Natural killer cell (primary cell): ENCODE measurements around the gene P4HTM. TPM values are rescaled to one million over a fixed set of nuclear protein-coding genes. Genes with fewer than 3 reads are reported as not detected.

ENCODE experiments used
- ATAC-seq, 3 donors: fragments of 150-1000 bp in 2 of 3; fragments of 200-7000 bp in 1 of 3; cut with Tn5 transposase; 1 replicate in 1 of 3; 2 replicates in 2 of 3; pipeline ENCODE4 v1.10.0; 2021; ENCODE audit warnings: mild to moderate bottlenecking in 2 of 3, moderate library complexity in 2 of 3
- DNase-seq, 2 donors: peaks; one replicate each; pipeline versions ENCODE4 v3.0.0 to v3.0.0-alpha.2; 2013 to 2021; ENCODE audit warnings: mixed read lengths in 1 of 2
- H3K27ac ChIP-seq: one replicate; pipeline ENCODE4 v1.5.1; 2013; ENCODE audit warnings: mild to moderate bottlenecking, low read length
- H3K27me3 ChIP-seq: one replicate; pipeline ENCODE4 v1.6.1; 2013; ENCODE audit warnings: low read length; ENCODE audit not compliant: control insufficient read depth, insufficient read depth
- H3K36me3 ChIP-seq: one replicate; pipeline ENCODE4 v1.6.1; 2013; ENCODE audit warnings: low read length; ENCODE audit not compliant: control insufficient read depth, insufficient read depth
- H3K4me1 ChIP-seq: one replicate; pipeline ENCODE4 v1.6.1; 2013; ENCODE audit warnings: low read length; ENCODE audit not compliant: control insufficient read depth, insufficient read depth
- H3K4me3 ChIP-seq: one replicate; pipeline ENCODE4 v1.5.1; 2013; ENCODE audit warnings: low read length
- H3K9me3 ChIP-seq: one replicate; pipeline ENCODE4 v1.6.1; 2013; ENCODE audit warnings: low read length; ENCODE audit not compliant: control insufficient read depth, insufficient read depth
- H3K27ac Mint-ChIP-seq, 2 donors: one replicate each; pipeline ENCODE4 v1.8.0; 2022; ENCODE audit warnings: mild to moderate bottlenecking in 2 of 2, mixed read lengths in 2 of 2, moderate library complexity in 1 of 2
- H3K27me3 Mint-ChIP-seq, 2 donors: one replicate each; pipeline ENCODE4 v1.8.0; 2022; ENCODE audit warnings: low read depth in 2 of 2, mixed read lengths in 2 of 2
- H3K36me3 Mint-ChIP-seq: one replicate; pipeline ENCODE4 v1.8.0; 2022; ENCODE audit warnings: mixed read lengths
- H3K4me1 Mint-ChIP-seq, 2 donors: one replicate each; pipeline ENCODE4 v1.8.0; 2022; ENCODE audit warnings: mixed read lengths in 2 of 2
- H3K4me3 Mint-ChIP-seq: one replicate; pipeline ENCODE4 v1.8.0; 2022; ENCODE audit warnings: mild to moderate bottlenecking, moderate library complexity, mixed read lengths
- H3K9me3 Mint-ChIP-seq, 2 donors: one replicate each; pipeline ENCODE4 v1.8.0; 2022; ENCODE audit warnings: mixed read lengths in 2 of 2
- CTCF ChIP-seq: fragments of 200-600 bp; IDR thresholded peaks from one replicate; pipeline ENCODE4 v1.8.0; 2022; ENCODE audit warnings: antibody characterized with exemption
- WGBS: methylation state at CpG from one replicate; pipeline ENCODE4 v1.1.7; 2013; ENCODE audit warnings: missing lambda C conversion rate; ENCODE audit not compliant: insufficient coverage; 5-methylcytosine and 5-hydroxymethylcytosine counted together
- intact Hi-C: fragments of 100-400 bp; cut with micrococcal nuclease; formaldehyde crosslinking; loops from one replicate; pipeline ENCODE4 v1.14.2; 2022
- total RNA-seq, 4 donors: library from RNA; stranded (reverse); fragments of 120-200 nt in 1 of 4; gene quantifications; one replicate each; pipeline versions ENCODE4 v1.2.3 to v1.2.4, GENCODE V29; 2013 to 2022

Gene P4HTM
- total RNA-seq, 3 donors from 2014 or later (not counting 1 experiment from before 2014, with no cell fraction given) = 28.8 to 31.3 (median 30.6) TPM

DNA sequence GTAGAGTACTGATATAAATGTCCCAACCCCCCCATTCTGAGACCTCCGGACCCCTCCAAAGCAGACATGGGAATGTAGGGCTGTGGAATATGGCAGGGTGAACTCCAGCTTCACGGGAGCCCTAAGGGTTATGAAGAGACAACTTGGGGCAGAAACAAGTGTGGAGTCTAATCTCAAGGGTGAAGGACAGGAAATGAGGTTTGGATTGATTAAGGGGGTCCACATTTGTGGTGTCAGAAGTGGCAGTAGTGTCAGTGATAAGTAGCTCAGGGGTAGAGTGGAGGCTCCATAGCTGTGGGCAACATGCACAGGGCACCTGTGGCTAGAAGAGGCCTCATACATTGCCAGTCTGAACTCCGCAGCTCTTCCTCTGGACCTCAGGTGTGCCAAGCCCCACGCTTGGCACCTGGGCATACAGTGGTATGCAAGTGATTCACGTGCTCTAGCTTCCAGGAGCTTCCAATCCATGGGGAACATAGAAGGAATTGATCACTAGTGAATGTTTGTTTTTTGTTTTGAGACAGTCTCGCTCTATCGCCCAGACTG is 4.1 kb upstream of the P4HTM start:
- Histone ChIP-seq H3K27ac (no peak overlapping the region), H3K36me3 (peaks cover 30% of the 10 kb centered on the region), H3K9me3 (no peaks in the 10 kb centered on the region), H3K27me3 (no peaks in the 10 kb centered on the region), H3K4me1 (peaks cover 17% of the 10 kb centered on the region), H3K4me3 (no peak overlapping the region)
- no peaks in the 10 kb centered on the region for H3K27me3 Mint-ChIP-seq
- H3K9me3 Mint-ChIP-seq = no peaks in the 10 kb centered on the region
- peak overlapping the region; percentile 22 for H3K4me3 Mint-ChIP-seq
- intact Hi-C loops = loop anchor here (5.0 kb wide), 2 partner anchors 36 to 461 kb away; partner anchors contain the start of gene NDUFAF3
- no peak for TF ChIP-seq CTCF
- DNase-seq (no peak), ATAC-seq (no peak)
- peaks cover 16 to 26% of the 10 kb centered on the region in 2 donors for H3K4me1 Mint-ChIP-seq
- 99% methylated on average over 7 of the region's 7 CpGs for WGBS
- peak overlapping the region; percentile 20 to 26 for H3K27ac Mint-ChIP-seq
- no peaks in the 10 kb centered on the region for H3K36me3 Mint-ChIP-seq

DNA sequence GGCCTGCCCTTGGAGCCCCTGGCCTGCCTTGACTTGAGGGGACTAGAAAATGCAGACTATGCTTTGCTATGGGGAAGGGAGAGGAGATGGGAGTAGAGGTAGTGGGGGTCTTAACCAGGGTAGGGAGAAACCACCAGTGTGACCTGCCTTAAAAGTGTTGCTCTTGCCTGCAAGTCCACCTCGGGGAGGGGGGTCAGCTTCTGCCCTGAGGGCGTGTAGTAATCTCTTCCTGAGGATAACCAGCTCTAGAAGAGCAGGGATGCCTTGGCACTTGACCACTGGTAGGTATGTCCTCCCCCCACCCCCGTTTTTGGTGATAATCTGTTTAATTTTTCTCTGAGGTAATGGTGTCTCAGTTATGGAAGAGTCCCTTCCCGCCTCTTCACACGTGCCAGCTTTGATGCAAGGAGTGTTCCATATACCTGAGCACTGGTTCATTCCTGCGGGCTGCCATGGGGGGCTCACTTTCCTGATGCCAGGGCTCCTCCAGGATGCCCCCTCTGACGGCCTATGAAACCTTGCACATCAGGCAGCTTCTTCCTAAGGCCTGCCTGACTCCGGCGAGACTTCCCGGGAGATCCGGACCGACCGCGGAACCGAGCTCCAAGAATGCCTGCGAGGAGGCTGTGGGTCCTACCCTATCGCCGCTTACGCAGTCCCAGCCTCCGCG is 780 bp upstream of the P4HTM start:
- ATAC-seq (no peak), DNase-seq (no peak)
- WGBS = 4% methylated on average over 20 of the region's 21 CpGs
- Histone ChIP-seq H3K4me3 (peak overlapping the region; percentile 61), H3K4me1 (peaks cover 26% of the 10 kb centered on the region), H3K36me3 (peaks cover 6% of the 10 kb centered on the region), H3K9me3 (no peaks in the 10 kb centered on the region), H3K27ac (peak overlapping the region; percentile 62), H3K27me3 (no peaks in the 10 kb centered on the region)
- no peaks in the 10 kb centered on the region for H3K27me3 Mint-ChIP-seq
- no peaks in the 10 kb centered on the region for H3K9me3 Mint-ChIP-seq
- H3K4me1 Mint-ChIP-seq = peaks cover 28 to 44% of the 10 kb centered on the region in 2 donors
- H3K36me3 Mint-ChIP-seq = no peaks in the 10 kb centered on the region
- no peak for TF ChIP-seq CTCF
- peak overlapping the region; percentile 90 for H3K4me3 Mint-ChIP-seq
- peak overlapping the region; percentile 73 to 86 for H3K27ac Mint-ChIP-seq
- intact Hi-C loops = loop anchor here (5.0 kb wide), 2 partner anchors 33 to 458 kb away; partner anchors contain the start of gene NDUFAF3

DNA sequence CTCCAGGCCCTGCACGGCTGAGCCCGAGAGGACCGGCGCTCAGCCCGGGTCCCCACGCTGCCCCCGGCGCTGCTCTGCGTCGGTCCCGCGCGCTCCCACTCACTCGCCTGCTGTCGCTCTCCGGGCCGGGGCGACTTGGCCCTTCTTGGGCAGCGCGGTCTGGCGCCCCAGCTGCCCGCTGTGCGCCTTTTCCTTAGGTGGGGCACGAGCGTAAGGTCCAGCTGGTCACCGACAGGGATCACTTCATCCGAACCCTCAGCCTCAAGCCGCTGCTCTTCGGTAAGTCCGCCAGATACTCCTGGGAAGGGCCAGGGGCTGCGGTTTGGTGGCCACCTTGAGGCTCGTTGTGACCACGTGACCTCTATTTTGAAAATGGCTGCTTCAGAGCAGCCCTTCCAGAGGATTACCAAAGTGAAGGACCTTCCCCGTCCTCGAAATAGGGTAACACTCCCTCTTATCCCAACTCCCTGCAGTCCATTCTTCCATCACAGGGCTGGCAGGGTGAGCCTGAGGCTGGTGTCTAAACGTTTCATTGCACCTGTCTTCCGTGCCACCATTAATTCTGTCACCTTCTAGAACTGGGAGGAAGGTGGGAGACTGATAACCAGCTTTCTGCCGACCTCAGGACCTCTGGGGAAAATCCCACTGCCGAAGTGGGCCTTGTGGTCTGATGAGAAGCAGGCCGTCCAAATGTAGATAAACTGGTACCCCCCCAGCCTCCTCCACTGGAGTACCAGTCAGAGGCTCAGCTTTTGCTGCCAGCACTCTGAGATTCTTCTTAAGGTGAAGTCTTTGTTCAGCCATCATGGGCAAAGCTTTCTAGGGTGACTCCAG is 812 bp downstream of the P4HTM start:
- Mint-ChIP-seq H3K4me1 (peaks cover 32 to 49% of the 10 kb centered on the region in 2 donors), H3K27me3 (no peaks in the 10 kb centered on the region), H3K27ac (peak overlapping the region; percentile 73 to 89), H3K4me3 (peak overlapping the region; percentile 89), H3K9me3 (no peaks in the 10 kb centered on the region), H3K36me3 (no peaks in the 10 kb centered on the region)
- DNase-seq (peak in 1 of 2 donors; percentile 63), ATAC-seq (peak; percentile 18 to 32 (median 27))
- no peaks in the 10 kb centered on the region for H3K36me3 ChIP-seq
- no peaks in the 10 kb centered on the region for H3K27me3 ChIP-seq
- no peaks in the 10 kb centered on the region for H3K9me3 ChIP-seq
- intact Hi-C loops = loop anchor here (2.0 kb wide), 1 partner anchor 16 kb away; the partner anchor contains the start of gene WDR6
- peak overlapping the region; percentile 58 for H3K27ac ChIP-seq
- peak overlapping the region; percentile 75 for H3K4me3 ChIP-seq
- H3K4me1 ChIP-seq = peaks cover 26% of the 10 kb centered on the region
- 2% methylated on average over 38 of the region's 40 CpGs for WGBS
- no peak for TF ChIP-seq CTCF
